Dermis blood vessel endothelial cell (primary cell): ENCODE measurements around the gene TMEM269. TPM values are rescaled to one million over a fixed set of nuclear protein-coding genes. Genes with fewer than 3 reads are reported as not detected.

ENCODE experiments used
- DNase-seq: peaks from one replicate; pipeline ENCODE4 v3.0.0; 2010
- total RNA-seq: library from RNA; depleted of rRNA; stranded (reverse); fragments of >200 nt; gene quantifications from 2 replicates; pipeline ENCODE4 v1.2.3, GENCODE V29; 2014

TMEM269 gene, protein sequence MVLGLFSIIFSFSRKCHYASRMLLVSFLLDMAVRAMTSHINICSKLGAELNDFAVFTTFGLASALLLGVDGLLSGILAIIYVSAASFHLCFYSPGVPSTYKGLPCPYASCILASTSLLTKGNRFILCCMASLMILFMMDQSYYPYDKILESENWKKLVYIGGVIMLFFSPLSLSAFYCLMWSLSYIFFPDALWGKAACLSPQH
- total RNA-seq, result not detected in 2 replicates

DNA sequence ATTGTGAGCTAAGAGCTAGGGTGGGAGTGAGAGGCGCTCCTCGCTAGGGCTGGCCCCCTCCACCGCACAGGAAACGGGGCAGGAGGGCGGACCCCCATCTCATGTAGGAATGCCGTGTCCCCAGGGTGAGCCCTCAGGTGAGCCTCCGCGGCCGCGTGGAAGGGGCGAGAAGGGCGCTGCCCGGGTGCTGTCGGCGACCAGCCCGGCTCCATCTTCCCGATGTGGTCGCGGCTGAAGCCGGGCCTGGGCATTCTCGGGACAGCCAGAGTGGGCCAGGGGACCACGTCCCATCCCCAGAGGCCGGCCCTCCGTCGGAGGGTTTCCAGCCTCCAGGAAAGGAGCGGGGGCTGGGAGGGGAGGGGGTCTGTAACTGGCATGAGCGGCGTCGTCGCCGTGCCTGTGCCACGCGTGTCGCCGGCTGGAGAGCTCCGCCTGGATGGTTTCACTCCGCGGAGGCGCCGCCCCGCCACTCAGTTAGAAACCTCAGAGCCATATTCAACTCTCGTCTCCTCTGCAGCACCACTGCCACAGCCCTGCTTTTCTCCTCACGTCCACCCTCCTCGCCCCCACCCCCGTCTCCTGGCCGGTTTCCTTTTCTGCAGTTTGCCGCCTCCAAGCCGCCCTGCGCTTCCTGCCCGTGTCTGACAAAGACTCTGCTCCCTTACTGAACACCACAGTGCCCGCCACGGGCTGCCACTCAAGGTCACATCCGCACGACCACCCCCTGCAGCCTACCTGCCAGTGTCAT lies at the start of gene TMEM269:
TMEM269 (plus strand) TSS at position 46 of the 748 bp plus-strand sequence. CDS start 4,903 bp downstream, outside the sequence.
- DNase-seq, result peak; percentile 44

DNA sequence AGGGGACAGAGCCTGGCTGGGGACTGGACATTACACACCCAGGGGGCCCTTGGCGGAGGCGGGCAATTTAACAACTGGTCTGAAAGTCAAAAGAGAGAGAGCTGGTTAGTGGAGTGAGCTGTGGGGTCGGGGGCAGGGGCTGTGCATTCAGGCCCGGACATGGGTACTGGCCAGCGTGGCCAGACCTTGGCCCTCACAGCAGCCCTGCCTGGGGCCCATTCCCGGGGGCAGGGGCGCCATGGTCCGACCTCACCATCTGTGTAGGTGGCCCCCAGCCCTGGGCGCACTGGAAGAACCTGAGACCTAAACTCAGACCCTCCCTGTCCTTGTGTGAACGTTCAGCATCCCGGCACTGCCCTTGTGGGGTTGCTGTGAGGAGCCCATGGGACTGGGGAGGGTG lies 49.7 kb upstream of the TMEM269 start:
- DNase-seq, result no peak

DNA sequence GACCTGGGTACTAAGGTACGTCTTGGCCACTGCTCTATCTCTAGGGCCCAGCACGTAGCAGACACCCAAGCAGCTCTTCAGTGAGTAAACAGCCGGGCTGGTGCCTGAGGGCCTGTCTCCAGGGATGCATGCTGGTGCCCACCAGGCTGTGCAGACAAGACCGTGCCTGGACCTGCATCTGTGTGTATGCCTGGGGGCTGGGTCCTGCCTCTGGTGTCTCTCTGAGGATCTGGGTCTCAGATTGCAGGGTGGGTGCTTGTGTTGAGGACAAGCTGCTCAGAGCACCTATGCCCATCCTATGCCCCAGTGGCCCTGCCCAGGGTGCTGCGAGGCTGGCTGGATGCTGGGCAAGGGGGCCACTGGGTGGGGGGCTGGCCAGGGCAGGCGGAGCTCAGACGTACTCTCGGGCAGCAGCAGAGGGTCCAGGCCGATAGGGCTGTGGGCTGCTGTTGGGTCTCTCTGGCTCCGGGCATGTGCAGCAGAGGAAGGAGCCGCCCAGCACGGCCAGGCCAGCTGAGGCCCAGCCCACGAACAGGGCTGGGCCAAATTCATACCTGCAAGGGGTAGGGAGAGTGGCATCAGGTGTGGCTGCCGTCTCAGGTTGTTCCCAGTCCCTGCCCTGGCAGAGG lies 49.2 kb upstream of the TMEM269 start:
- no peak for DNase-seq

DNA sequence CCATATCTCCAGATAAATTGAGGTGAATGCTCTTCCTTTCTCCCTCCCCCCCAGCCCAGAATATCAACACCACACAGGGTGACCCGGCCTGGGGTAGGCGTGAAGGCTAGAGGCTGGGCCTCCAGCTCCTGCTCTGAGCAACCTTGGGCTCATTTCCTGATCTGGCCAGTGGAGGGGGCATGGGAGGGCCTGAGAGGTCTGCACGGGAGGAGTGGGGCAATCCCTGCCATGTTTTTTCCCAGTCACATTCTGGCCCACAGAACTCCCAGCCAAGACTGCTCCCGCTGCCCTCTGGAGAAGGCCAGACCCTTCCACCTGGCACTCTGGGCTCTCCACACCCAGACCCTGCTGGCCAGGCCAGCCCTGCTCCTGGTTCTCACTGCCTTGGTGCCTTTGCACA lies 48.6 kb upstream of the TMEM269 start:
- DNase-seq, result peak; percentile 20

DNA sequence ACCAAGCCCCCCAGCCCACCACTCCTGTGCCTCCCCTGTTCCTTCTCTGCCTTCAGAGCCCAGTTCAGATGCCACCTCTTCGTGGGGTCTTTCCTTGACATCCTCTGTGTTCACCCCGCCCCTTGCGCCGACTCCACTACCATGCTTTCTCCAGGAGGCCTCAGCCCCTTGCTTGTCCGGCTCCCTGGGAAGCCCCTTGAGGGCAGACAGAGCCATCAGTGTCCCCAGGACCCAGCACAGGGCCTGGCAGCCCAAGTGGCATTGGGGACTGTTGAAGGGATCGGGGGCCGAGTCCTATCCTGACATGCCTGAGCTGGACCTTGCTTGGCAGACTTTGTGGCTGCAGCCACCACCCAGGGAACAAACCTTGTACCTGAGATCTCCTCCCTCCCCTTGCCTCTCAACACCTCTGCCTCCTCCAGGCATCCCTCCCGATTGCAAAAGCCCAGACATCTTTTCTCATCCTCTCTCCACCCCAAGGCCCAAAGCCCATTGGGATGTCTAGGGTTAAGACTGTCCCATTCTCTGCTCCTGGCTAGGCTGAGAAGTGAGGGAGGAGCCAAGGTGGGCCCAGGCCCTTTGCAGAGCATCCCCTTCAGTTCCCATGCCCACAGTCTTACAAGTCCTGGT lies 48.1 kb upstream of the TMEM269 start:
- no peak for DNase-seq

DNA sequence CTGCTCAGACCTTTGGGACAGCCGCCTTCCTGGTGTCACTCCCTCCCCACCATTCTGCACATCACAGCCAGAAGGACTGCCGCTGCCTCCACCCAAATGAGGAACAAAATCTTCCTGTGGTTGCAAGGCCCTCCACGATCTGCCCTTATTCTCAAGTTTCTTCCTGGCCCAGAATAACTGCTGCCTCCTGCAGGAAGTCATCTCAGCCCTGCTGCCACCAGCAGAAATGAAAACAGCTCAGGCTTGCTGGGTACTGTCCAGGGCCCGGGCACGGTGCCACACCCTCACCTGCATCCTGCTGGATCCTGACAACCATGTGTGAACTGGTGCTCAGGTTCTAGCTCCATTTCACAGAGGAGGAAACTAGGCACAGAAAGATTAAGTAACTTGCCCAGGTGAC lies 47.5 kb upstream of the TMEM269 start:
- DNase-seq, result peak; percentile 12

DNA sequence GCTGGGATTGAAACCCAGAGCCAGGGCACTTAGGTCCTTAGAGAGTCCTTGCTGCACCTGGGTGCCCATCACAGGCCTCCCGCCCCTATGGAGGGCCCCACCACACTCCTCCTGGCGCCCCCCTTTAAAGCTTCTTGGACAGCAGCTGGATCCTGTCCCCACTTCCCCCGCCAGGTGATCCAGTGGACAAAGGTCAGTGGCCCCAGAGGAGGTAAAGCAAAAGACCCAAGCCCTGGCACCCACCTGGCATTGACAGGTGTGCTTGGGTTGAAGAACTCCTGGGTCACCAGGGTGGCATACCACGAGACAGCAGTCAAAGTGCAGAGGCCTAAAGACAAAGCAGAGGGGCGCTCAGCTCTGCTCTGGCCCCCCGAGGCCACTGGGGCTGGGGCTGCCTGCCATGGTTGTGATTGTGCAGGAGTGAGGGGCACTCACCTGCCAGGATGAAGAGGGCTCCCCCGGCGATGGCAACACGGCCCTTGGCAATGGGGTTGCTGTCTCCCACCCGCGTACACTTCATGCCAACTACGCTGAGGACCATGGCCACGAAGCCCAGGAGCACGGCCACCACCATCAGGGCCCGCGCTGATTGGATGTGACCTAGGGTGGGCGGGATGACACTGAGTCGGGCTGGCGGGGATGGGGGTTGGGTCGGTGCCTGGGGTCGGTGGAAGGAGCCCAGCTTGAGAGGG lies 46.7 kb upstream of the TMEM269 start:
- no peak for DNase-seq

DNA sequence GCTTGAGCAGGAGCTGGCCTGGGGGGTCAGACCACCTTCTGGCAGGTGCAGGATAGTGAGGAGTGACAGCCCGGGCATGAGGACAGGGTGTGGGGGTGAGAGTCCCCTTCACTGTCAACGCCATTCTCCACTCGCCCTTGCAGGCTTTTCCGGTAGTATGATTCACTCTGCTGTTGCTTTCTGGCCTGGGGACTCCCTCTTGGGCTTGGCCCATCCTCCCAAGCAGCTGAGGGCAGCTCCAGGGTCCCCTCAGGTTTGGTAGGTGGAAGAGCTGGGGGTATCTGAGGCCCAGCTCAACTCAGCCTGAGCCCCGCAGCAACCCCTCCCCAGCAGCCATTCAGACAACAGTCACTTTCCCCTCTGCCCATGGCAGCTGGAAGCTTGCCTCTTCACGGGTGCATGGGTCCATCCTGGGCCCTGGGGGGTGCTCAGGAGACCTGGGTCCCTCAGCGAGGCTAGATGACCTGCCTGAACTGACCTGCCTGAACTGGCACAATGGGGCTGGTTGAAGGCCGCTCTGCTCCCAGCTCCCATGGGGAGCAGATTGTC lies 46.0 kb upstream of the TMEM269 start:
- DNase-seq, result no peak

DNA sequence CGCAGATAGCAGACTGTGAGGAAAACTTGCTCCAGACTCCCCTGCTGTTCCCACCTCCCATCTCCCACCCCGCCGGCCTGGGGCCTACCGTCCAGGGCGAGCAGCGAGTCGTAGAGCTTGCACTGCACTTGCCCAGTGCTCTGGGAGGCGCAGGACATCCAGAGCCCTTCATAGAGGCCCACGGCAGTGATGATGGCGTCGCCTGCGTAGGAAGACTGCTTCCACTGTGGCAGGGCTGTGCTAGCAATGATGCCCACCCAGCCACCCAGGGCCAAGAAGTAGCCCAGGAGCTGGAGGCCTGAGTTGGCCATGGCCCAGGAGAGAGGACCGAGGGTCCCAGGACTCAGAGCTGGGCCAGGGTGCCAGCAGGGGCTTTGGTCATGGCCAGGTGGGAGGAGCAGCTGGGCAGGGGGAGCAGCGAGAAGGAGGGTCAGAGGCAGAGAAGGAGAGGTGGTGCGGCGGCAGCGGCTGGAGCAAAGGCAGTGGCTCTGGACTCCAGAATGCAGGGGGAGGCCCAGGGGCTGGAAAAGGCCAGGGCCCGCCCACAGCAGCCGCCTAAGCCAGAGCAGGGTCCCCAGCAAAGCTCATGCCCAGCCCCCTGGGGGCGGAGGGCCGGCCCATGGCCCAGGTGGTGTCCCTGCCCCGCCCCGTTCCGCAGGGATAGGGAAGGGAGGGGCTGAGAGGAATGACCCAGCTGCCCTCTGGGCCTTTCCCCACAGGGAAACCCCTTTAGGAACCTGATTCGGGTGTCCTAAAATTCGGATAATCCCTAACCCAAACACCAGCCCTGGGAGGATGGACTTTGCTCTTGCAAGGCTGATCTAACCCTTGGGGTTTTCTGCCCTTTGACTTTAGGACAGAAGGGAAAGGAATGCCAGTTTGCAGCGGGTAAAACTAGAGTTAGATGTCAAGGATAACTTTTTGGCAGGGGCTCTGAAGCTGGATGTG lies 44.8 kb upstream of the TMEM269 start, which contains the start of gene CLDN19:
CLDN19 (minus strand) TSS at position 484 of the 948 bp plus-strand sequence; CDS start at position 311, 173 bp downstream.
- DNase-seq, result no peak

DNA sequence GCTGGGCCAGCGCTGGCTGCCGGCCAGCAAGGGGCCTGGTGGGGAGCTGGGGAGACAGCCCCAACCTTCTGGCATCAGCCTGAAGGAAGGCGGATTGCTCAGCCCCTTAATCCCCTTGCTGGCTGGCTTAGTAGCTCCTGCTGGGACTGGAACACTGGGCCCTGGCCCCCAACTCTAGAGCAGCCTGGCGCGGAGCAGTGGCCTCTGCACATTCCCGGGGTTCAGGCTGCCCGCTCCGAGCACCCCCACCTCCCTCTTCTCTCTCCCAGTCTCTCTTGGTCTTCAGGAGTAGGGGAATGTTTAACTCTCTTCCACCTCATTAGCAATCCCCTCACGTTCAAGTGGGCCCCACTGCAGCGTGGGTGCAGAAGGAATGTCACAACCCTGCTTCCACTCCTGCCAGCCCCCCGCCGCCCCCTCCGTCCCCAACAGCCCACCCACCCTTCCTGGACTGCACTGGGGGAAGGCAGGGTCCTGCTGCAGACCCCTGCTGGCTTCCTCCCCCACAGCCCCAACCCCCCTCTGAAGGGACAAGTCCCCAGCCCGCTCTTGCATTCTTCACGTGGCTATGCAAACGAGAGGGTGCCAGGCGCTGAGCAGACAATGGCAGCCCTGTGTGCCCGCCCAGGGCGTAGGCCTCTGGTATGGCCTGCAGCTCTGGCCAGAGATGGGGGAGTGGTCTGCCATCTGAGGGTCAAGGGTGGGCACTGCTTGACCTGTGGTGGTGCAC lies 43.8 kb upstream of the TMEM269 start:
- no peak for DNase-seq

DNA sequence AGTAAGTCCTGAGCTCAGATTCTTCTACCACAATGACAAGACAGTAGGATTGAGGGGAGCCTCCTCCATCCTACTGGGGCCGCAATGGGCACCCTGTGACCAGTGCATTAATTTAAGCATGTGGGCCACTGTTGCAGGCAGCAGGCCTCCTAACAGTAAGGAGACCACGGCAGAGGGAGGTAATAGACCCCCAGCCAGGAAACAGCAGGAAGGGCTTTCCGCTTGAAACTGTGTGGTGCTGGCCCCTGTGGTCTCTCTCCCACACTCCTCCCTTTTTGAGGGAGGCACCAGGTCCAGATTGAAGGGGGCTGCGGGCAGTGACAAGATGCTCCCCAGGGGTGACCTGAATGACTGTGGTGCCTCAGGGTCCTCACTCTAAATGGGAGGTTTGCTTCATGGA lies 43.1 kb upstream of the TMEM269 start:
- no peak for DNase-seq

DNA sequence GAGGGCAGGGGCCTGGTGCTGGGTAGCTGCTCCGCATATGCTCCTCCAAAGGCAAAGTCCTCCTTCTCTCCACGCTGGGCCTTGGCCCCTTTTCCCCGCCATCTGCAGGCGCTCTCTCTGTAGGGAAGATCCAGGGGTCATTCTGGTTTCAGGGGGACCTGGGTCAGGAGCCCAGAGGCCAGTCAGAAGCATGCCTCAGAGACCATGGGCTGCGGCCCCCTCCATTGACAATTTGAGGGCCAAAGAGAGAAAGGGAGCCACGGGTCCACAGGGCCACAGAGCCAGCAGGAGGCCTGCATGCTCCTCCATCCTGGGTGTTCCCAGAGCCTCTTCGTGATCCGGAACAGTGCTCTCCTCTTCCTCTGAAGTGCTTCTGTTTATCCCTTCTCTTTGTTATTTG lies 42.6 kb upstream of the TMEM269 start:
- no peak for DNase-seq

DNA sequence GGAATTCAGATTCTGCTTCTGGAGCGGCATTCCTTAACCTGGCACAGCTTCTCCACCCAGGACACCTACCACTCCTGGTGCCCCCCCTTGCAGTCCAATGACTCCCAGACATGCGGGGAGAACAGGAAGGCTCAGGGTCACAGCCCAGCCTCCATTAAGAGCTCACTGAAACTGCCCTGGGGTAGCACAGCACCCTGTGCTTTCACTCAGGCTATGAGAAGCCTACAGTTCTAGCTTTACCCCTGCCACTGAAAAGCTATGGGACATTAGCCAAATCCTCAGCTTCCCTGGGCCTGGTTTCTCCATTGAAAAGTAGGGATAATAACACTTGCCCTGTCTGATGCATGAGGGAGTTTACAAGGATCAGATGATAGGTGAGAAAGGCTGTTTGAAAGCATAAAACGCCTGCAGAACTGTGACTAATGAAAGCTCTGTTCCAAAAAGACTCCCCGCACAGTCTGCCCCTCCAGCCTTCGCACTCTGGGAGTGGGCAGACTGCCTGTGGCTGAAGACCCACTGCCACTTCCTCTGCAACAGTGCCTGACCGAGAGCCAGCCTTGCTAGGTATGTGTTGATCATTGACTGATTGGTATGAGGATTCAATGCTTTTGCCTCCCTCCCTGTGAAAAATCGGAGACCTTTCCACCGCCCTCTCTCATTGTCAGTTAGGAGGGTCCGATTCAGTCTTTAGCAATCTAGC lies 42.0 kb upstream of the TMEM269 start:
- no peak for DNase-seq

DNA sequence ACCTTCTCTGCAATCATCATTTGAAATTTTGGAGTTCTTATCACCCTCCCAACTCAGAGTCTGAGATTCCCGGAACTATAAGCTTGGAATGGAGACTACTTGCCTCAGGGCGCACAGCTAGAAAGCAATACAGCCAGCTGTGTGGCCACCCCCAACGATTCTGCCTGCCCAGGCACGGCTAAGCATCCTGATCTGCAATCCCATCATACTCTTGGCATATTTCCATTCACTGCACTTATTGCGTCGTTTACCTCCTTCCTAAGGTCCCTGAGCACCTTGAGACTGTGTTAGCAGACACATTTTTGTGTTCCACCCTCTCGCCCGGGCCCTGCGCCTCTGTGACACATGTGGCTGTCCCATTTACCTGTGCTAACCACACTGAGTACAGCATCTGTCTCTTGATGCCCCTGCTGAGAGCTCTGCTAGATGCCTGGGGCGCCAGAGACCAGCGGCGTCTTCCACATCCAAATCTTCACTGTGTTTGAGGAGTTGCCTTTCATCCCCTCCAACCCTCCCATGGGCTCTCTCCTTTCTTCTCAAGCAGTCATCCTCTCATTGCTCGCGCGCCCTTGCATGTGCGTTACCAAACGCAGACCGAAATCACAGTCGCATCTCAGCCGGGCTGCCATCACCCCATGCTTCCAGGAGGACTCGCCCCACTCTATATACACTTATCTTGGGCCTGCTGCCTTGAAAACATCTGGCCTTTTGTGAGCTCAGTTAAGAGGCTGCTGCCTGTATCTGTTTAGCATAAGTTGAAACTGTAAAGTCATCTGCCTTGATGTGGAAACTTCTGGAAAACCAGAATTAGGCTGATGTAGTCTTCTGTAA lies 41.3 kb upstream of the TMEM269 start:
- DNase-seq, result no peak

DNA sequence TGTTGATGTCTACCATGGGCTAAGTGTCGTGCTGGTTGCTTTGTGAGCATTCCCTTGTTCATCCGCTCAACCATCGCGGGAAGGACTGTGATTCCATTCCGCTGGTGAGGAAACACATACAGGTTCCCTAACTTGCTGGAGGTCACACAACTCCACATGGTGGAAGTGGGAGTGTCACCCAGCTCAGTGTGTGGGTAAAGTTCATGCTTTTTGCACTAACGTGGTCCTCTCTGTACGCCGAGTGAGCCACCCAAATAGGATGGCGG lies 40.7 kb upstream of the TMEM269 start:
- no peak for DNase-seq

DNA sequence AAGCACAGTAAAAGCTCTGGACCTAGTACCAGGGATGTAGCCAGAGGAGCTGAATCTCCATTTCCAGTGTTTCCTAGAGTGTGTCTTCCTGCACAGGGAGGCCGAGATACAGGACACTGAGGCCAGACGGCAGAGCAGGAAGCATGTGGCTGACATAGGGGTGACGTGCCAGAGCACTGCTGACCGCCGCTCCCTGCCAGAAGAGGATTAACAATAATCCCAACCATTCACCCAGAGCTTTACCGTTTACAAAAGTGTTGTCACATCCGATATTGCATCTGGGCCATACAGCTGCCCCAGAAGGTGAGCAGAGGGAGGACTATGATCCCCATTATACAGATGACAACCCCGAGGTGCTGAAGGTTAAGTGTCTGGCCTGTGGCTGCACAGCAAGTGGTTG lies 38.9 kb upstream of the TMEM269 start:
- no peak for DNase-seq

DNA sequence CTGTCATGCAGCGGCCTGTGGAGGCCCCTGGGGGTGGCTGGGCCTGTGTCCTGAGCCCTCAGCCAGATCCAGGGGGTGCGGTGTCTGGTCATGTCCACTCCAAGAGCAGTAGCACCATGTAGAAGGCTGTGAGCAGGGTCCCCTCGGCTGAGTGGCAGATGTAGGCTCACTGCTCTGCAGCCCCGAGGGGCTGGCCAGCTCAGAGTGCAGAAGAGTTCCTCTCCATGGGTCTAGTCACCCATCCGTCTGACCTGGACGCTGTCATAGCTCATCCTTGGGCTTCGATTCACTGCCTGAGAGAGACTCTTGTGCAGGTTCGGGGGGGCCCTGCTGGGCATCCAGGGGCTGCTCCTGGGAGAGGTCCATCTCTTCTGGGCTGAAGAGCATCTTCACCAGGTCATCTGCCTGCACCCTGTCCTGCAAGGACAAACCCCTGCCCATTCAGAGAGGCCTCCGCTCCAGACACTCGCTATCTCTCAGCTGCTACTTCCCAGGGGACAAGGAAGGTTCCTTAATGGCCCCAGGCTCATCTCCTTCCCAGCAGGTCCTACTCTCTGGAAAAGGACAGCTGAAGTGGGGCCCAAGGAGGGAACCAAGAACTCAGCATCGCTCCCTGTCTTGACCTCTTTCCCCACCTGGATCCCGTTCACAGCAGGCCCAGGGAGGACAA lies 38.2 kb upstream of the TMEM269 start:
- DNase-seq, result no peak

DNA sequence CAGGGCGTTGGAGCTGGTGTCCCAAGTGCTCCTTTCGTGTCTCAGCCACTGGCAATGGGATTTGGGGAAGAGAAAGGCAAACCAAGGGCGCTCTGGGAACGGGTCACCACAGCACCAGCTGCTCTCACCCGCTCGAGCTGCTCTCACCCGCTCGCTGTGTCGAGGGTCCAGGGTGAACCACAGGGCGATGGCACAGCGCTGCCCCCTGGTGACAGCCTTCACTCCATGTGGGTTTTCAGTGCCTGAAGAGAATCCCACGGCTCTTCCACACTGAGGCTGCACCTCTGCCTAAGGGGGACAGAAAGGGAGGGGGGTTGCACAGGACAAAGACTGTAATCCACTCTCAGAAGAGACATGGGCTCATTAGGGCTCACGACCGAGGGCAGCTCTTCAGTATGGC lies 37.7 kb upstream of the TMEM269 start:
- peak; percentile 64 for DNase-seq

DNA sequence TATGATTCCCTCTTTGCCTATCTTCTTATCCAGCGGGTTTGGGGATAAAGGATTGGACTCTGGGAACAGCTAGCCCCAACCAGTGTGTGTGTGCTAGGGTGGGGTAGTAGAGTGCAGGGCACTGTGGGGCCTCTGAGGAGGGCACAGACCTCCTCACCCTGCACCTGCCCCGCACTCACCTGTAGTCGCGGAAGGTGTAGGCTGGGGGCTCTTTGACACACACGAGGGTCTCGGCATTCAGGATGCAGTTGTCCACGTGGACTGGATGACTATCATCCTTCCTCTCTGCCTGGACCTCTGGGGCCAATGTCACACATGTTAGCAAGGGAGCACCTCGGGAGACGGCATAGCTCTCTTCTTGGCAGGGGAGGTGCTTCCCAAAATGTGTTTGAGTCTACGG lies 36.8 kb upstream of the TMEM269 start:
- DNase-seq, result no peak
